ENCODE data around the gene NUFIP1. TPM values are rescaled to one million over a fixed set of nuclear protein-coding genes. Genes with fewer than 3 reads are reported as not detected.
"Not testable (repeated sequence)": the region's sequence is repeated elsewhere in the genome, so short reads cannot be mapped to it uniquely, and the experiment has no call there.

The NUFIP1 gene
- polyA plus RNA-seq, 1 experiment = 4.0 TPM

GRCh38 chr13:44905556-44905955 is 83.7 kb downstream of the NUFIP1 start:
- POLR2A ChIA-PET = interaction anchor here (1.8 kb wide), 1 partner anchor 13 kb away, joined by 5 read pairs; no protein-coding TSS in a partner anchor
- Histone ChIP-seq H3K4me3 (ENCODE audit: low read depth, low read length) (no peak overlapping the region), H3K27me3 (ENCODE audit: control insufficient read depth, insufficient read depth, low read length) (no peaks in the 10 kb centered on the region), H3K27ac (ENCODE audit: low read depth, low read length) (peak overlapping the region; percentile 62), H3K9me3 (ENCODE audit: control insufficient read depth, insufficient read depth, low read length) (peaks cover 3% of the 10 kb centered on the region; the same call in 1 of the 2 replicates)
- DNase-seq (ENCODE audit: low read depth, low spot score) = no peak
- CTCF ChIA-PET = interaction anchor here (1.6 kb wide), 1 partner anchor 9 kb away, joined by 4 read pairs; no protein-coding TSS in a partner anchor
- TF ChIP-seq, protein P1, sequence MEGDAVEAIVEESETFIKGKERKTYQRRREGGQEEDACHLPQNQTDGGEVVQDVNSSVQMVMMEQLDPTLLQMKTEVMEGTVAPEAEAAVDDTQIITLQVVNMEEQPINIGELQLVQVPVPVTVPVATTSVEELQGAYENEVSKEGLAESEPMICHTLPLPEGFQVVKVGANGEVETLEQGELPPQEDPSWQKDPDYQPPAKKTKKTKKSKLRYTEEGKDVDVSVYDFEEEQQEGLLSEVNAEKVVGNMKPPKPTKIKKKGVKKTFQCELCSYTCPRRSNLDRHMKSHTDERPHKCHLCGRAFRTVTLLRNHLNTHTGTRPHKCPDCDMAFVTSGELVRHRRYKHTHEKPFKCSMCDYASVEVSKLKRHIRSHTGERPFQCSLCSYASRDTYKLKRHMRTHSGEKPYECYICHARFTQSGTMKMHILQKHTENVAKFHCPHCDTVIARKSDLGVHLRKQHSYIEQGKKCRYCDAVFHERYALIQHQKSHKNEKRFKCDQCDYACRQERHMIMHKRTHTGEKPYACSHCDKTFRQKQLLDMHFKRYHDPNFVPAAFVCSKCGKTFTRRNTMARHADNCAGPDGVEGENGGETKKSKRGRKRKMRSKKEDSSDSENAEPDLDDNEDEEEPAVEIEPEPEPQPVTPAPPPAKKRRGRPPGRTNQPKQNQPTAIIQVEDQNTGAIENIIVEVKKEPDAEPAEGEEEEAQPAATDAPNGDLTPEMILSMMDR (IDR thresholded peaks at IDR 0.05; ENCODE audit: low read depth, low read length) = no peak

DNA sequence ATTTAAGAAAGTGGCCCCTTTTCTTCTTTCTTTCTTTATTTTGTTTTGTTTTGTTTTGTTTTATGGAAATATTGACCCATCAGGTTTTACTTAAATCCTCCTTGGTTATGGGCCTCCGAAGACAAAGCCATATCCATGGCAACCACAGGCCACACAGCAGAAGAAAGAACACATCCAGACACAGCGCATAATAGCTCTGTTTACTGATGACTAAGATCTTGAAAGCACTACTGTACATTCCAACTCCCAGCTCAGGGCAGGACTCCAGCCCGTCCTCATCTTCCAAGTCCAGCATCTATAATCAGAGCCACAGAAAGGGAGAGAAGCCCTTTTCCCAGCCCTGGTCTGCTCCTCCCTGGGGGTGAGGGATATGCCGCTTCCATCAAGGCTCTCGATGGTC is 84.3 kb downstream of the NUFIP1 start:
- peak; percentile 90 for DNase-seq (ENCODE audit: low read depth, low spot score)
- CTCF ChIA-PET = interaction anchor here (1.4 to 1.6 kb wide), 2 partner anchors 10 to 421 kb away, joined by 3 to 4 read pairs; no protein-coding TSS in a partner anchor
- POLR2A ChIA-PET = interaction anchor here (1.8 kb wide), 1 partner anchor 14 kb away, joined by 5 read pairs; no protein-coding TSS in a partner anchor
- Histone ChIP-seq H3K27ac (ENCODE audit: low read depth, low read length) (peak overlapping the region; percentile 62), H3K9me3 (ENCODE audit: control insufficient read depth, insufficient read depth, low read length) (no peaks in the 10 kb centered on the region), H3K4me3 (ENCODE audit: low read depth, low read length) (peak overlapping the region; percentile 20; the same call in 1 of the 2 replicates), H3K27me3 (ENCODE audit: control insufficient read depth, insufficient read depth, low read length) (no peaks in the 10 kb centered on the region)
- TF ChIP-seq, protein P1 (IDR thresholded peaks at IDR 0.05; ENCODE audit: low read depth, low read length) = no peak

GRCh38 chr13:44903574-44903985 is 85.7 kb downstream of the NUFIP1 start:
- no peaks in the 10 kb centered on the region for H3K9me3 ChIP-seq (ENCODE audit: control insufficient read depth, insufficient read depth, low read length)
- peak; percentile 64 for DNase-seq (ENCODE audit: low read depth, low spot score)
- no peaks in the 10 kb centered on the region for H3K27me3 ChIP-seq (ENCODE audit: control insufficient read depth, insufficient read depth, low read length)
- ChIA-PET POLR2A (interaction anchor here (1.1 kb wide), 1 partner anchor 14 kb away, joined by 3 read pairs; no protein-coding TSS in a partner anchor), CTCF (interaction anchor here (0.6 to 1.4 kb wide), 2 partner anchors 19 to 420 kb away, joined by 3 read pairs; no protein-coding TSS in a partner anchor)
- no peak overlapping the region for H3K4me3 ChIP-seq (ENCODE audit: low read depth, low read length)
- TF ChIP-seq, protein P1 (IDR thresholded peaks at IDR 0.05; ENCODE audit: low read depth, low read length) = no peak
- peak overlapping the region; percentile 80 for H3K27ac ChIP-seq (ENCODE audit: low read depth, low read length)

DNA sequence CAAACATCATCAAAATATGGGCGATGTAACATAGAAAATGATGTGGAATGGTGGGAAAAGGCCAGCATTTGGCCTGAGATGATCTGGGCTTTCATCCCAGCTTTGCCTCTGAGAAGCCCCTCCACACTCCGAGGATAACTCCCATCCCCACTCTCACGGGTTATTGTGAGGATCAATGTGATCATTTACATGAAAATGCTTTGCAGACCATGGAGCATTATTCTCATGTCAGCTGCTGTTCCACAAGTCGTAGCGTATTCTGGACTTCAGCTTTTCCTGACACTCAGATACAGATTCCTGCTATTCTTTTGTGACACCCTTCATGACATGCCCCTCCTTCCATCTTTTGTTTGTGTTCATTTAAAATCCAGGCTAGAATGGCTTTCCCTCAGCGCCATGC is 86.5 kb downstream of the NUFIP1 start:
- TF ChIP-seq, protein P1 (IDR thresholded peaks at IDR 0.05; ENCODE audit: low read depth, low read length) = no peak
- no peak overlapping the region for H3K27ac ChIP-seq (ENCODE audit: low read depth, low read length)
- CTCF ChIA-PET = no interaction called here

GRCh38 chr13:44899967-44900366 is 89.3 kb downstream of the NUFIP1 start:
- no peak for DNase-seq (ENCODE audit: low read depth, low spot score)
- ChIA-PET POLR2A (no interaction called here), CTCF (no interaction called here)
- TF ChIP-seq, protein P1 (IDR thresholded peaks at IDR 0.05; ENCODE audit: low read depth, low read length) = no peak
- no peak overlapping the region for H3K4me3 ChIP-seq (ENCODE audit: low read depth, low read length)
- no peaks in the 10 kb centered on the region for H3K9me3 ChIP-seq (ENCODE audit: control insufficient read depth, insufficient read depth, low read length)
- H3K27ac ChIP-seq (ENCODE audit: low read depth, low read length) = no peak overlapping the region
- H3K27me3 ChIP-seq (ENCODE audit: control insufficient read depth, insufficient read depth, low read length) = no peaks in the 10 kb centered on the region

More for the DNA sequence above, 86.5 kb downstream of the NUFIP1 start:
- Histone ChIP-seq H3K9me3 (ENCODE audit: control insufficient read depth, insufficient read depth, low read length) (no peaks in the 10 kb centered on the region), H3K4me3 (ENCODE audit: low read depth, low read length) (no peak overlapping the region), H3K27me3 (ENCODE audit: control insufficient read depth, insufficient read depth, low read length) (no peaks in the 10 kb centered on the region)
- POLR2A ChIA-PET = no interaction called here
- no peak for DNase-seq (ENCODE audit: low read depth, low spot score)

- H3K27me3 ChIP-seq (ENCODE audit: control insufficient read depth, insufficient read depth, low read length); H3K9me3 ChIP-seq (ENCODE audit: control insufficient read depth, insufficient read depth, low read length); POLR2A ChIA-PET; H3K4me3 ChIP-seq (ENCODE audit: low read depth, low read length); H3K27ac ChIP-seq (ENCODE audit: low read depth, low read length); DNase-seq (ENCODE audit: low read depth, low spot score): not testable (repeated sequence)
- CTCF ChIA-PET = interaction anchor here (2.5 kb wide), 1 partner anchor 415 kb away, joined by 8 read pairs; no protein-coding TSS in a partner anchor
Observed at GRCh38 chr13:44898308-44898707, 91.0 kb downstream of the NUFIP1 start.
